GM23248 (cell line): ENCODE measurements around the gene SYNE2. TPM values are rescaled to one million over a fixed set of nuclear protein-coding genes. Genes with fewer than 3 reads are reported as not detected.
"Not testable (repeated sequence)": the region's sequence is repeated elsewhere in the genome, so short reads cannot be mapped to it uniquely, and the experiment has no call there.

Experiments used
- DNase-seq: peaks from one replicate; pipeline ENCODE4 v3.0.0-alpha.2; 2015
- H2AFZ ChIP-seq: fragments of 200-600 bp; sonication (generic); 2 replicates; pipeline ENCODE4 v1.6.1; 2016; ENCODE audit warnings: antibody characterized with exemption
- H3F3A ChIP-seq: fragments of 200-600 bp; sonication (generic); 2 replicates; pipeline ENCODE4 v1.6.1; 2016; ENCODE audit warnings: mild to moderate bottlenecking, antibody characterized with exemption, mixed run types; ENCODE audit not compliant: insufficient read depth
- H3K27ac ChIP-seq: fragments of 200-600 bp; sonication (generic); 2 replicates; pipeline ENCODE4 v1.5.1; 2016; ENCODE audit warnings: mild to moderate bottlenecking
- H3K27me3 ChIP-seq: fragments of 200-600 bp; sonication (generic); replicated peaks from 2 replicates; pipeline ENCODE4 v1.6.1; 2016; ENCODE audit warnings: mild to moderate bottlenecking; ENCODE audit not compliant: insufficient read depth
- H3K36me3 ChIP-seq: fragments of 200-600 bp; sonication (generic); 2 replicates; pipeline ENCODE4 v1.6.1; 2016; ENCODE audit warnings: low read depth, mild to moderate bottlenecking
- H3K4me1 ChIP-seq: fragments of 200-600 bp; sonication (generic); 2 replicates; pipeline ENCODE4 v1.6.1; 2016; ENCODE audit warnings: mild to moderate bottlenecking; ENCODE audit not compliant: insufficient read depth
- H3K4me2 ChIP-seq: fragments of 200-600 bp; sonication (generic); one replicate; pipeline ENCODE4 v1.6.1; 2016; ENCODE audit warnings: mild to moderate bottlenecking; ENCODE audit not compliant: unreplicated experiment
- H3K4me3 ChIP-seq: fragments of 200-600 bp; sonication (generic); 2 replicates; pipeline ENCODE4 v1.5.1; 2016; ENCODE audit warnings: mild to moderate bottlenecking
- H3K79me2 ChIP-seq: fragments of 200-600 bp; sonication (generic); 2 replicates; pipeline ENCODE4 v1.6.1; 2016; ENCODE audit warnings: mild to moderate bottlenecking; ENCODE audit not compliant: insufficient read depth
- H3K9ac ChIP-seq: fragments of 200-600 bp; sonication (generic); 2 replicates; pipeline ENCODE4 v1.6.1; 2016; ENCODE audit warnings: mild to moderate bottlenecking
- H3K9me2 ChIP-seq: fragments of 200-600 bp; sonication (generic); 2 replicates; pipeline ENCODE4 v1.6.1; 2016; ENCODE audit warnings: mixed run types, mild to moderate bottlenecking, moderate library complexity; ENCODE audit not compliant: insufficient read depth
- H3K9me3 ChIP-seq: fragments of 200-600 bp; sonication (generic); one replicate; pipeline ENCODE4 v1.6.1; 2017; ENCODE audit warnings: low read depth
- H4K20me1 ChIP-seq: fragments of 200-600 bp; sonication (generic); 2 replicates; pipeline ENCODE4 v1.6.0; 2016; ENCODE audit not compliant: insufficient read depth
- EZH2 ChIP-seq: fragments of 200-600 bp; sonication (generic); IDR thresholded peaks from 2 replicates; pipeline ENCODE4 v1.6.1; 2018; ENCODE audit warnings: antibody characterized with exemption, mild to moderate bottlenecking; ENCODE audit not compliant: insufficient read depth, poor library complexity, severe bottlenecking
- EZH2phosphoT487 ChIP-seq: fragments of 200-600 bp; sonication (generic); IDR thresholded peaks from 2 replicates; pipeline ENCODE4 v1.6.1; 2018; ENCODE audit warnings: antibody characterized with exemption, moderate library complexity, mild to moderate bottlenecking, low read depth; ENCODE audit not compliant: insufficient read depth
- WGBS, 2 experiments: methylation state at CpG; one replicate each; pipeline ENCODE4 v1.1.6; 2015 to 2017; ENCODE audit warnings: low lambda C conversion rate in 2 of 2, low coverage in 1 of 2; ENCODE audit errors: missing lambda C conversion rate in 2 of 2; 5-methylcytosine and 5-hydroxymethylcytosine counted together
- in situ Hi-C: fragments of 300-500 bp; cut with MboI; formaldehyde crosslinking; loops from 2 replicates; pipeline ENCODE4 v1.15.0; 2020
- polyA plus RNA-seq: library from polyadenylated mRNA; unstranded; fragments of >200 nt; fragmentation: Nextera tagmentation; extraction: Ambion mirVana; gene quantifications from 2 replicates; pipeline ENCODE4 v1.2.1, GENCODE V29; 2016
- total RNA-seq: library from RNA; depleted of rRNA; stranded (reverse); fragments of >200 nt; shearing (Covaris generic); gene quantifications from 2 replicates; pipeline ENCODE4 v1.2.3, GENCODE V29; 2014

The SYNE2 gene
- total and polyA plus RNA-seq, 2 experiments from 2014 or later: 2.8 to 4.4 TPM

DNA sequence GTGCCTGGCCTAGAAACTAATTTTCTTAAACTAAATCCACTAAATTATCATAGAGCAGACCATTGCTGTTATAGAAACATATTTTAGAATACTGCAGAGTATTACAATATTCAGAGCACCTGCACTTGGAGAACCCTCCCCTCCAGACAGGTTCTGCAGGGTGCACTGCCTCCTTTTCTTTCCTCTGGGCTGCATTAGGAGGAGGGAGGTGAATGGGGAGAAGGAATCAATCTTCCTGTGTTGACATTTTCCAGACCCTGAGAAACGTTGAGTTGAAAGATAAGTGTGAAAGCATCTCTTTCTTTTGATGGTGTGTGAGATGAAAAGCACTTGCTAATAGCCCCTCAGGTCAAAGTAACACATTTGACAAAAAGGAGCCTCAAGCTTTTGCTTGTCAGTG is 7.3 kb downstream of the SYNE2 start:
- Histone ChIP-seq H3K4me3 (no peak overlapping the region), H4K20me1 (no peaks in the 10 kb centered on the region), H3K79me2 (no peaks in the 10 kb centered on the region), H3K9me3 (no peaks in the 10 kb centered on the region), H3K9ac (no peak overlapping the region), H3F3A (no peaks in the 10 kb centered on the region), H3K27ac (no peak overlapping the region), H3K9me2 (no peaks in the 10 kb centered on the region), H2AFZ (no peak overlapping the region), H3K27me3 (no peaks in the 10 kb centered on the region), H3K4me2 (no peak overlapping the region), H3K36me3 (no peaks in the 10 kb centered on the region), H3K4me1 (peaks cover 9% of the 10 kb centered on the region)
- DNase-seq: no peak
- in situ Hi-C loops: no loop called here
- TF ChIP-seq EZH2phosphoT487 (no peak), EZH2 (no peak)
- WGBS, 2 experiments: 4 to 12% methylated on average over 1 of the region's 1 CpG

- Histone ChIP-seq H3K27ac (no peak overlapping the region), H3K27me3 (no peaks in the 10 kb centered on the region), H3F3A (no peaks in the 10 kb centered on the region), H3K79me2 (no peaks in the 10 kb centered on the region), H2AFZ (no peak overlapping the region), H3K9ac (no peak overlapping the region), H4K20me1 (no peaks in the 10 kb centered on the region), H3K9me3 (no peaks in the 10 kb centered on the region), H3K4me3 (no peak overlapping the region), H3K9me2 (no peaks in the 10 kb centered on the region), H3K36me3 (no peaks in the 10 kb centered on the region), H3K4me1 (peaks cover 9% of the 10 kb centered on the region), H3K4me2 (no peak overlapping the region)
- WGBS, 2 experiments: 91 to 92% methylated on average over 8 of the region's 8 CpGs
- DNase-seq: no peak
- in situ Hi-C loops: no loop called here
- TF ChIP-seq EZH2: no peak
- TF ChIP-seq EZH2phosphoT487: no peak
Observed at GRCh38 chr14:63862163-63862562, 9.4 kb downstream of the SYNE2 start.

- no peak for DNase-seq
- no peaks in the 10 kb centered on the region for H3K9me2 ChIP-seq
- in situ Hi-C loops: no loop called here
- no peak overlapping the region for H3K4me3 ChIP-seq
- no peaks in the 10 kb centered on the region for H3K9me3 ChIP-seq
- H3K4me2 ChIP-seq: no peak overlapping the region
- TF ChIP-seq EZH2 (no peak), EZH2phosphoT487 (no peak)
- peaks cover 9% of the 10 kb centered on the region for H3K4me1 ChIP-seq
- no peaks in the 10 kb centered on the region for H4K20me1 ChIP-seq
- no peak overlapping the region for H3K27ac ChIP-seq
- no peaks in the 10 kb centered on the region for H3K27me3 ChIP-seq
- H3F3A ChIP-seq: no peaks in the 10 kb centered on the region
- WGBS, 2 experiments: 95 to 98% methylated on average over 6 of the region's 6 CpGs
- H3K79me2 ChIP-seq: no peaks in the 10 kb centered on the region
- H2AFZ ChIP-seq: no peak overlapping the region
- no peaks in the 10 kb centered on the region for H3K36me3 ChIP-seq
- no peak overlapping the region for H3K9ac ChIP-seq
Observed at GRCh38 chr14:63863004-63863403, 10.2 kb downstream of the SYNE2 start.

- H3K27me3 ChIP-seq, H3K36me3 ChIP-seq, H3K79me2 ChIP-seq, H4K20me1 ChIP-seq, H3F3A ChIP-seq, H3K9me2 ChIP-seq, in situ Hi-C loops, H3K27ac ChIP-seq, H3K9me3 ChIP-seq, DNase-seq, H3K4me1 ChIP-seq: not testable (repeated sequence)
- Histone ChIP-seq H3K4me3 (peak overlapping the region; percentile 42), H3K9ac (peak overlapping the region; percentile 61), H3K4me2 (peak overlapping the region; percentile 60), H2AFZ (peak overlapping the region; percentile 58; the same call in 1 of the 2 replicates)
- WGBS, 2 experiments: 19 to 27% methylated on average over 1 of the region's 2 CpGs
Observed at GRCh38 chr14:63864775-63865174, 12.0 kb downstream of the SYNE2 start.
